SH-SY5Y (cell line): ENCODE measurements around the gene MYO7B.

ENCODE experiments used
- GATA2 ChIP-seq: IDR thresholded peaks from 2 replicates; pipeline ENCODE4 v1.6.1; 2011; ENCODE audit warnings: mild to moderate bottlenecking, low read depth, low read length
- GATA3 ChIP-seq: IDR thresholded peaks from 2 replicates; pipeline ENCODE4 v1.6.1; 2011; ENCODE audit warnings: low read depth, mild to moderate bottlenecking, low read length, moderate library complexity

Gene MYO7B

DNA sequence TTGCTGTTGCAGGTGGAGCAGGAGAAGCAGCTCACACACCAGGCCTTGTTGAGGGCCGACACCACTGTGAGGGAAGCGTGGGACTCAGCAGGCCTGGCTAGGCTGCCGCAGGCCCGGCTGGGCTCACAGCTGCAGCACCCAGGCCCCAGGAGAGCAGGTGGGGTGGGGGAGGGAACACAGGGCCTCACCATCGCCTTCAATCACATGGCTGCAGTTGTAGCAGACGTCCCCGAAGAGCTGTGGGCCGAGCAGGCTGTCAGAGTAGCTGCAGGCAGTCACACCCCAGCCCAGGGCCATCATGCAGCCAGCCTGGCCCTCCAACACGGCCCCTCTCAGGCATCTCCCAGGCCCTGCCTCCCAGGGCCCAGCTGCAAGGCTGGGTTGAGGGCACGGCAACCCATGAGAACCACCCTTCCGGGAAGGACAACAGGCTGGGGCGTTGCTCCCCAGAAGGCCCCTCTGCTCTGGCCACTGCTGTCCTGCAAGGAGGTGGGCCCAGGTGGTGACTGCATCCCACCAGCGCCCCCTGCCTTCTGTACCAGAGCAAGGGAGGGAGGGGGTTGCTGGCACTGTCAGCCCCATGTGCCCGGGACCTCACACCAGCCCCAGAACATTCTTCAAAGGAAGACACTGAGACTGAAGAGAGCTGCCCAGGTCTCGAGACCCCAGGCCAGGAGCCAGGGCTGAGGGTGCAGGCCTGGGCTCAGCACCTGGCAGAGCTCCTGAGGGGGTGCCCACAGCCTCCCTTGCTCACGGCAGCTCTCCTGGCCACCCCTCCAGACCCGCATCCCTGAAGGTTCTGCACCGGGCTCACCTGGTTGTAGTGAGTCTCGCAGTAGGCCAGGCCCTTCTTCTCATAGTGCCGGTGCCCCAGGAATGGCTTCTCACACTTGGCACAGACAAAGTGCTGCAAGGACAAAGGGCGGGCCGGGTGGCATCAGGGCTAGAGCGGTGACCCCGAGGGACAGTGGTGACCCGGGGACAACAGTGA is 104.9 kb downstream of the MYO7B start:
- TF ChIP-seq GATA2 (no peak), GATA3 (no peak)

DNA sequence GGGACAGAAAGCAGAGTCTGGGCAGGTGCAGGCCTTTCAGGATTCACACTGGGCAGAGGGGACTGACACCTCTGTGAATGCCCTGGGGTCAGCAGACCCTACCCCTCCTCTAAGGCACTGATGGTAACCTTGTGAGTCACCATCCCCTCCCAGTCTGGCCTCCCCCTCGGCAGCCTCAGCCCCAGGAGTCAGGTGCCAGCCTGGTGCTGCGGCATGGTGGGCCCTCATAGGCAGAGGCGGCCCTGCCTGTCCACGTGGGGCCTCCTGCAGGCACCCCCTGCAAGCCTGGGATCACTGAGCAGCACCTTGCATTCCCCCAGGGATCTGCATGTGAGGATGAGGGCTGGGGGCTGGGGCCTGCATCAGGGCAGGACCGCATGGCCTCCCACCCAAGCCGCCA is 105.7 kb downstream of the MYO7B start:
- TF ChIP-seq GATA3 = no peak
- TF ChIP-seq GATA2 = no peak

DNA sequence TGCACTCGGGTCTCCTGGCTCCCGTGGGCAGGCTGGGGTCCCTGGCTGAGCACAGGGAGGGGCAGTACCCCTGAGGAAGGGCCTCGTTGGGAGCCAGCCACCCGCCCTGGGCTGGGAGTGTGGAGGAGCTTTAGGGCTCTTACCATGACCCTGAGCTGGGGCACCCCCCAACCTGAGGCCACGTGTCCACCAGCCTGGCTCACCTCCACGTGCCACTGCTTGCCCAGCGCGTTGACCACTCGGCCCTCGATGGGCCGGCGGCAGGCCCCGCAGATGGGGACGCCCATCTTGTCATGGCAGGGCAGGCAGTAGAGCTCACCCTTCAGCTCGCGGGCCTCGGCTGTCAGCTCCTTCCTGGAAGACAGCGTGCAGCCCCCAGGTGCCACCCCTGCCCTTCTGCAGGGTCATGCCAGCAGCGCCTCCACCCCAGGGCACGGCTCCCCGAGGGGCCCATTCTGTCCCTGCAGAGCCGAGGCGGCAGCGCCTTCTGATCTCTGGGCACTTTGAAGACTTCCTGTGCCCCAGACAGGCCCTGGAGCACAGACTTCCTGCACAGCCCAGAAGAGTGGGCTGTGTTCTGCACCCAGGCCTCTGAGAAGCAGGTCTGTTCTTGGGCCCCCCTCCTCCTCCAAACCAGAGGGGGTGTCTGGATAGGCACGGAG is 106.5 kb downstream of the MYO7B start:
- no peak for TF ChIP-seq GATA3
- TF ChIP-seq GATA2 = no peak

DNA sequence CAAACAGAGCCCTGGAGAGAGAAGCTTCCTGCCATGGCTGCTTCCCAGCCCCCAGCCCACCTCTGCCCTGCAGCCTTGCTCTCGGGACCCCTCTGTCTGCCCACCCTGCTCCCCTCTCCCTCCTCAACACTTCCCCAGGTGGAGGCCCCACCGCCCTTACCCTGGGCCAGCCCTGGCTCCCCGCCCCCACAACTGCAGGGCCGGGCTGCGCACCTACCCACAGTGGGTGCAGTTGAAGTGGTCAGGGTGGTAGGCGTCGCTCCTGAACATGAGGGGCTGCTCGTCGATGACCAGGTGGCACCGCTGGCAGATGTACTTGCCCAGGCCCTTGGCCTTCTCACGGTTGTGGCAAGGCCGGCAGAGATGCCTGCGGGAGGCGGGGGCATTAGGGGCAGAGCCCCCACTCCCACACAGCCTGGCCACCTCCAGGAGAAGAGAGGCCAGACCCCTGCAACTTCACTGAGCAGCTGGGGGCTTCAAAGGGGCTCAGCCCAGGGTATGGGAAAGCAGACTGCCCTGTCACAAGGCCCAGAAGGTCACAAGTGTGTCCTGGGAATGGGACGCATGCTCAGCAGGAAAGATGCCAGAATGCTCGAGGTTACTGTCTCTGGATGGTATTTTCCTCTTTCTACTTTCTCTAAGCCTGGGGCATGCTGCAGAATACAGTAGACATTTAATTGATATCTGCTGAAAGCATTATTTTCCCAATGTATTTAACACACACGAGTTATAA is 107.4 kb downstream of the MYO7B start:
- TF ChIP-seq GATA2 (no peak), GATA3 (no peak)

DNA sequence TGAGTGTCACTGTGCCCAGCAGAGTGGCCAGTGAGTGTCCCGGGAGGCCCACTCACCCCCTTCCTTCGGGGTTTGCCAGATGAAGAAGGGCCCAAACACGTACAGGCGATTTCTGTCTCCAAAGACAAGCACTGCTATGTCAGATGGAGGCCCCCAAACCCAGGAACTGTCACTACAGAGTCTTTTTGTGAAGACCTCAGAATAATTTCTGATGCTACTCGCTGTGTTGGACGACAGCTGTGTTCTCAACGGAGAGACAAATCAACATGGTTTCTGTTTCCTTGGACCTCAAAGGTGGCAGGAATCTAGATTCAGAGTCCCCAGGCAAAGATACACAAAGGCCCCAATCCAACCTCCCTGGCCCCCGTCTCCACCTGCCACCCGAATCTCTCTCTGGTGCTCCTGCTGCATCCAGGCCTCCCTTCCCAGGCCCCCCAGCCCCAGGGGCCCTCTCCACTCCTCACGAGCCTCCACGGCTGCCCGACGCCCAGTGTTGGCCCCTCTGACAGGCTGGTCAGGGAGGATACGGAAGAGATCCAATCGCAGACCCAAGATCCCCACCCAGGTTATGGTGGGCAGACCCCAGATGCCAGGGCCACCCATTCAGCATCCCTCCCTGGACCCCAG is 108.1 kb downstream of the MYO7B start:
- TF ChIP-seq GATA3 (no peak), GATA2 (no peak)

DNA sequence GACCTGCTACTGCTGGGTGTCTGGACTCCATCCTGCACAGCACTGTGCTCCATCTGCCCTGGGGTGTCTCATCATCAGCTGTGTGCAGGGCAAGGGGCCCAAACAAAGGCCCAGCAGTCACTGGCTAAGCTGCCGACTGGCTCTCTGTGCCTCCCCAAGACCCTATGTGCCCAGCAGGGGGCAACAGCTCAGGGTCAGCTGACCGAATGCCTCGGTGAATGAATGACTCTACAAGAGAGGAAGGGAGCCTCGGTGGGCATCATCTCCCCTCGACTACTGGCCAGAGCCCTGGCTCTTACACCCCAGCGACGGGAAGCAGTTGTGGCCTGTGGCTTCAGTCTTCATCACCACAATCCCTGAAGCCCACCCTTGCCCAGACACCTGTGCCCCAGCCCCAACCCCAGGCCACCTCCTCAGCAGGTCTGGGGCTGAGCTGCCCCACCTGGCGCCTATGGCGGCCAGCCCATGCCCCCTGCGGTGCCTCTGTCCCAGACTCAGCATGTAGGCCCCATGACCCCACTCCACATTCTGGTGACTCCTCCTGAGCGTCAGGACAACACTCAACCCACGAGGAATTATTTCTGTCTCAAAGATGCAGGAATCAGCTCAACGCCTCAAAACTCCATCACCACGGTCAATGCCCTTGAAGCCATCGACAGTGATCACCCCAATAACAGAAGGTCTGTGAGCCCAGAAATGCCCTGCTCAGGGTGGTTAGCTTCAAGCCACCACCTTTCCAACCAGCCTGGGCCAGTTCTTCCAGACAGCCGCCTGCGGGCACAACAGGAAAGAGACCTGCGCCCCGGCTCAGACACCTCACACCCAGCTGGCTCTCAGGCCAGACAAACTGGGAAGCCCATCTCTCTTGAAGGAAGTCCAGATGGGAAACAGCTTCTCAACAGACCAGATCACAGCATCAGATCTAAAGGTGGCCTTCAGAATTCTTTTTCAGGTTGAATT is 108.9 kb downstream of the MYO7B start:
- TF ChIP-seq GATA2 = no peak
- no peak for TF ChIP-seq GATA3

DNA sequence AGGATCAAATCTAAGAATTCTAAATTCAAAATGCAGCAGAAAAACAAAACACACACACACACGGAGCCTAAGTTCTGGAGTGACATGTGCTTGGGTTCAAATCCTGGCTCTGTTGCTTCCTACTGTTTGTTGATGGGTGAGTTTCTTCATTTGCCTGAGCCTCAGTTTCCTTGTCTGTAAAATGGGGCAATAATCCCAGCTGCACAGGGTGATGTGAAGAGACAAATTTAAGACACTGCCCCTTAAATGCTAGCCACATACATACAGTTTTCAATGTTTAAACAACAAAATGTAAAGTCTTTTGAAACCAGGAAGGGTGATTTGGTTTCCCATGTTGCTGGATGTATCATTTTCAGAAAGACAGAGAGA is 109.5 kb downstream of the MYO7B start:
- no peak for TF ChIP-seq GATA2
- TF ChIP-seq GATA3 = no peak

DNA sequence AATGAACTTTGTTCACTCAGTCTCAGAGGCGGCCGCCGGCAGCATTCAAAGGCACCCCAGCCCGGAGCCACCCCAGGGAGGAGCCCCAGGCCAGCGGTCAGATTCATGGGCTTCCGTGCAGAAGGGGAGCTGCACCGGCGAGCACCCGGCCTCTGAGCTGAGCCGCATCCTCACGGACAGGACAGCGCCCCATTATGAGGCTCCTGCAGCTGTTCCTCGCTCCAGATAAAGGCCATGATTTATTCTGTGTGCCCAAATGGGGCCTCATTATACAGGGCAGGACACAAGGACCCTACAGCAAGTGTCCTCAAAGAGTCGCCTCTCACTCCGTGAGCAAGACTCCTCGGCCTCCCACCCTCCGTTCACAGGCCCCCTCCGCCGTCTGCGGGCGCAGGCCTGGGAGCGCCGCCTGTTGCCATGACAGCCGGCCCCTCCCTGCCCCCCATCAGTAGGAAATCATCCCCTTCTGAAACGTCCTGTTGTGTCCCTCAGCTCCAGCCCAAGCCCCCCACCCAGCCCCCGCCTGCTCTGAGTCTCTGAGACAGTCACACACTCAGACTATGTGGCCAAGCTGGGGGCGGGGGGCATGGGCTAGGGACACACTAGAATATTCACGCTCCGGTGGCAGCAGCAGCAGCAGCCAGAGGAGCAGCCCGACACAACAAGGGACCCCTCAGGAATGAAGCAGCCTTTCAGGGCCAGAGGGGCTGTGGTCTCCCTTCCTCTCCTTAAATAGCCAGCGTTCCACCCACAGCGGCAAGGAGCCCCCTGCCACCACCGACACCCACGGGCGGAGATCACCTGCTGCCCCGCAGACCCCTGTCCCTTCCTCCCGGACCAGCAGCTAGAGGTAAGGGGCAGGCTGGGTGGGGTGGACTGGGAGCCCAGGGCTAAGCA is 110.2 kb downstream of the MYO7B start, which contains the start of gene GPR17:
GPR17 (plus strand) TSS at position 759 of the 897 bp plus-strand sequence. CDS start 4,583 bp downstream, outside the sequence.
- TF ChIP-seq GATA2 = no peak
- no peak for TF ChIP-seq GATA3

DNA sequence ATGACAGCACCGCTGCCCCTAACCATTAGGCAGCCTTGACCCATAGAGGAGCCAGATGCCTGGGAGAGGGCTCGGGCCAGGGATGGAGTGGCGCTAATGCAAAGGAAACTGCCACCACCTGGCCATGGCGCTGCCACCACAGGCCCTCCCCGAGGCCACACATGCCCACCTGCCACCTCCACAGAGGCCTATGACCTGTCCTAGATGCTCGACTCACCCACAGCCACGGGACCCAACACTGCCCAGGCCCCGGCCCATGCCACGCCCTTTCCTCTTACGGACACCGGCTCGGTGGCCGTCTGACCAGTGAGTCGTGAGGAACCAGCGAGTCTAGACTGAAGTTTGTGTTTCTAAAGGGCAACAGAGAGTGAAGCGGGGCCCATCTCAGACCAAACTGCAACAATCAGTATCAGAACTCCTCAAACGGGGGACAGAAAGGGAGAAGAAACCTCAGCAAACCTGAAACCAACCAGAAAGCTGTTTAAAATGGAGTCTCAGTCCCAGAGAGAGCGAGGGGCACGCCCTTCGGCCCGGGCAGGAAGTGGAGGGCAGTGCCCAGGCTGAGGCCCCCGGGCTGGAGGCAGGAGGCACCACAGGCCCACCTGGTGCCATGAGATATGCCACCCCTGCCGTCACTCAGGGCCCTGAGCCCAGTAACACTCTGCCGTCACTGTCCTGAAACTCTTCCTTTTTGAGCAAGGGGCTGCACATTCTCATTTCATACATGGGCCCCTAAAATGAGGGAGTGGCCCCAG is 111.2 kb downstream of the MYO7B start:
- TF ChIP-seq GATA2 (no peak), GATA3 (no peak)

DNA sequence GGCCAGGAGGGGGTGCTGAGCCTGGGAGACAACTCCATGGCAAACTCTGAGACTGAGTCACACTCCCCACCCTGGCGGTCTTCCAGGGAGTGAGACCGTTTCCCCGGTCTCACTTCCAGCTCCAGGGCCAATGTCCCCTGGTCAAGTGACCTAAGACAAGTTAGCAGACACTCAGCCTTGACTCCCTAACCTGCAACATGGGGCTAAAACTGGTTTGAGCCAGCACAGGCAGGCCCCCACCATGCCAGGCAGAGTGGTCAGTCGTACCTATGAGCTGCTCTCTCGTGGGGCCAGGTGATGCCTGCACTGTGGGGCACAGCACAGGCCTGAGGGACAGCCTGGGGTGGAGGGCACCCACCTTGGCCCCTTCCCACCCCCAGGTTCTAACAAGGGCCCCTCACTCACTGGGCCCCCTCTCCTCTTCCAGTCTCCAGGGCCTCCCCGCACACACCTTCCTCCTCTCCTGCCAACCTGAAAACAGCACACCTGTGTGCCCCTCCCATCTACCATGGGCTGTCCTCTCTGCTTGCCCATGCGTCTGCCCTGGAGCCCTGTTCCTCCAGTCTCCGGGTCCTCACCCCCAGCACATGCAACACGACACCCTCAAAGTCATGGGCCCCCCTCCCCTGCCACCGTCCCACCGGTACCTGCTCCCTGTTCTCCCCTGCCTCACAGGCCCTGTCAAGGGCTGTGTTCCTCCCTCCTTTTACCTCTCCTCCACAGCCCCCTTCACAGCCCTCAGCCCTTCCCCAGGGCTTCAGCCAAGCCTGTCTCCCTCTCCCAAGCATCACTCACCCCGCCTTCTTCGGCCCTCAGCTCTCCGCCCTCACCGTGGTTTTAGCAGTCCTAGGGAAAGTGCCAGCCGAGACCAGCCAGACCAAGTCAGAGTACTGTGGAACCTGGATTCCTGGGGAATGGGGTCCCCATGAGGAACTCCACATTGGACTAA is 112.0 kb downstream of the MYO7B start:
- no peak for TF ChIP-seq GATA3
- no peak for TF ChIP-seq GATA2

DNA sequence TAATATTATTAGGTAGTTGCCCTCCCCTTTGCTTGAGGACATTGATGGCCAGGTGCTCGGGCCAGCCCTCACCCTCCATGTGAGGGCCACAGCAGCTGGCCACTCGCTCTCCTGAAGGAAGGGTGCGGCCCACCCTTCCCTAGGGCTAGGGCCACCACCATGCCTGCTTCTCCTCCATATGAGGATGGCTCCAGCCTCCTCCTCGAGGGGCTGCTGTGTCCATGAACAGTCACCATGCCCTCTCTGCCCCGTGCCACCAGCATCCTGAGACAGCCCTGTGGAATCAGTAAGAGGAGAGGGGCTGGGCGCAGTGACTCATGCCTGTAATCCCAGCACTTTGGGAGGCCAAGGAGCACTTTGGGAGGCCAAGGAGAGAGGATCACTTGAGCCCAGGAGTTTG is 112.8 kb downstream of the MYO7B start:
- no peak for TF ChIP-seq GATA2
- TF ChIP-seq GATA3 = no peak
